Progenitor cell of endocrine pancreas (in vitro differentiated cells): ENCODE measurements around the gene USP6. TPM values are rescaled to one million over a fixed set of nuclear protein-coding genes. Genes with fewer than 3 reads are reported as not detected.
A peak's percentile ranks its signal among the peaks of the same experiment; 100 is the strongest.
"Not testable (repeated sequence)": the region's sequence is repeated elsewhere in the genome, so short reads cannot be mapped to it uniquely, and the experiment has no call there.

Experiments used
- DNase-seq: peaks from one replicate; pipeline ENCODE4 v3.0.0; 2021; ENCODE audit warnings: low spot score; ENCODE audit not compliant: unreplicated experiment
- H3K27ac Mint-ChIP-seq: 2 replicates; pipeline ENCODE4 v1.8.0; 2021; ENCODE audit warnings: mild to moderate bottlenecking, moderate library complexity, mixed read lengths
- H3K27me3 Mint-ChIP-seq: 2 replicates; pipeline ENCODE4 v1.8.0; 2021; ENCODE audit warnings: mixed read lengths
- H3K36me3 Mint-ChIP-seq: 2 replicates; pipeline ENCODE4 v1.8.0; 2022; ENCODE audit warnings: mixed read lengths; ENCODE audit not compliant: insufficient read depth
- H3K4me1 Mint-ChIP-seq: 2 replicates; pipeline ENCODE4 v1.8.0; 2021; ENCODE audit warnings: low read depth, mixed read lengths
- H3K4me3 Mint-ChIP-seq: 2 replicates; pipeline ENCODE4 v1.8.0; 2021; ENCODE audit warnings: low read depth, mild to moderate bottlenecking, moderate library complexity, mixed read lengths
- H3K9me3 Mint-ChIP-seq: 2 replicates; pipeline ENCODE4 v1.8.0; 2021; ENCODE audit warnings: low read depth, mixed read lengths
- total RNA-seq: library from RNA; stranded (reverse); gene quantifications from 2 replicates; pipeline ENCODE4 v1.2.1, GENCODE V29; 2021
- TF ChIP-seq, protein P1 (sequence below): fragments of 200-600 bp; sonication (generic); IDR thresholded peaks from one replicate; pipeline ENCODE4 v1.5.0; 2021; ENCODE audit warnings: antibody characterized with exemption, mild to moderate bottlenecking; ENCODE audit not compliant: unreplicated experiment

USP6 gene
- total RNA-seq, 1 donor from 2014 or later = 0.84 TPM

DNA sequence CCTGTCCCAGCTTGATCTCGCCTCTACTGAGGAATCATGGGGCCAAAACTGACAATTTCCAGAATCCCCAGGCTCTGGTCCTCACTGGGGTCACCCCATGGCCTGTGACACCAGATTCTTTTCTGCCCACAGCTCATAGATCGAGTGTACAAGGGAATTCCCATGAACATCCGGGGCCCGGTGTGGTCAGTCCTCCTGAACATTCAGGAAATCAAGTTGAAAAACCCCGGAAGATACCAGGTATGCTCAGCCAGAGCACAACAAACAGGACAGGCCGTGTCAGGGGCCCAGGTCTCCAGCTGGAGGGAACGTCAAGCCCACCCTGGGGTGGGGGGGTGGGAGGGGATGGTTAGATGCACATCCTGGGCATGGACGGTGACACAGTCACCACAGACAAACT is 17.5 kb downstream of the USP6 start:
- H3K9me3 Mint-ChIP-seq = no peaks in the 10 kb centered on the region
- H3K4me3 Mint-ChIP-seq = no peak overlapping the region
- no peaks in the 10 kb centered on the region for H3K36me3 Mint-ChIP-seq
- DNase-seq = no peak
- peaks cover 2% of the 10 kb centered on the region for H3K27me3 Mint-ChIP-seq
- TF ChIP-seq, protein P1, sequence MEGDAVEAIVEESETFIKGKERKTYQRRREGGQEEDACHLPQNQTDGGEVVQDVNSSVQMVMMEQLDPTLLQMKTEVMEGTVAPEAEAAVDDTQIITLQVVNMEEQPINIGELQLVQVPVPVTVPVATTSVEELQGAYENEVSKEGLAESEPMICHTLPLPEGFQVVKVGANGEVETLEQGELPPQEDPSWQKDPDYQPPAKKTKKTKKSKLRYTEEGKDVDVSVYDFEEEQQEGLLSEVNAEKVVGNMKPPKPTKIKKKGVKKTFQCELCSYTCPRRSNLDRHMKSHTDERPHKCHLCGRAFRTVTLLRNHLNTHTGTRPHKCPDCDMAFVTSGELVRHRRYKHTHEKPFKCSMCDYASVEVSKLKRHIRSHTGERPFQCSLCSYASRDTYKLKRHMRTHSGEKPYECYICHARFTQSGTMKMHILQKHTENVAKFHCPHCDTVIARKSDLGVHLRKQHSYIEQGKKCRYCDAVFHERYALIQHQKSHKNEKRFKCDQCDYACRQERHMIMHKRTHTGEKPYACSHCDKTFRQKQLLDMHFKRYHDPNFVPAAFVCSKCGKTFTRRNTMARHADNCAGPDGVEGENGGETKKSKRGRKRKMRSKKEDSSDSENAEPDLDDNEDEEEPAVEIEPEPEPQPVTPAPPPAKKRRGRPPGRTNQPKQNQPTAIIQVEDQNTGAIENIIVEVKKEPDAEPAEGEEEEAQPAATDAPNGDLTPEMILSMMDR = no peak
- H3K4me1 Mint-ChIP-seq = no peaks in the 10 kb centered on the region
- H3K27ac Mint-ChIP-seq = no peak overlapping the region

DNA sequence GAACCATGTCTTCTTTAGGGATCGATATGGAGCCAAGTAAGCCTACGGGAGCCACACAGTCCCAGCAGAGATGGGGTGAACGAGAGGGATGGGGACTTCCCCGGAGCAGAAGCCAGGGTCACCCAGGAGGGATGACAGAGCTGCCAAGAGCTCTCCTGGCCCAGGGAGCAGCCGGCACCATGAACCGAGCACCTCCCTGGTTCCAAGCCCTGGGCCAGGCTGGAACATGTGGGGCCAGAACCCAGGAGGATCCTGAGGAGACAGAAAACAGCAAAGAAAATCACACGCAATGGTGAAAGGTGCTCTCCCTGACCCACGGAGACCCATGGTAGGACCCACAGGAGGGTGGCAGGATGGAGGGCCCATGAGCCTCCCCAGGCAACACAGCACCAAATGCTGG is 18.1 kb downstream of the USP6 start:
- H3K36me3 Mint-ChIP-seq, H3K9me3 Mint-ChIP-seq, H3K27me3 Mint-ChIP-seq, DNase-seq, H3K4me3 Mint-ChIP-seq, H3K4me1 Mint-ChIP-seq, H3K27ac Mint-ChIP-seq: not testable (repeated sequence)

DNA sequence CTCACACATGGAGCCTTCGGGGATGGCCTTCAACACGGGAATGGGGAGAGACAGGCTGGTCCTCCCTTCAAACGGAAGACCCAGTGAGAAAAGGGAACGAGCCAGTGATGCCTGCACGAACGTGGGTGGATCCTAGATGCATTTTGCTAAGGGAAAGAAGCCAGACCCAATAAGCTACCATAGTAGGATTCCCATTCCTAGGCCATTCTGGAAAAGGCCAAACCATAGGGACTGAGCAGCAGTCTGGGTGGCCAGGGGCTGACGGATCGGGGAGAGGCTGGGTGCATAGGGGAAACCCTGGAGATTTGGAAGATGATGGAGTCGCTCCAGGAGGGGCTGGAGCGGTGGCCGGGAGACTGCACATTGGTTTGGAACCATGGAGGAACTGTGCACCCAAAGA is 18.7 kb downstream of the USP6 start:
- H3K27ac Mint-ChIP-seq, DNase-seq: not testable (repeated sequence)

DNA sequence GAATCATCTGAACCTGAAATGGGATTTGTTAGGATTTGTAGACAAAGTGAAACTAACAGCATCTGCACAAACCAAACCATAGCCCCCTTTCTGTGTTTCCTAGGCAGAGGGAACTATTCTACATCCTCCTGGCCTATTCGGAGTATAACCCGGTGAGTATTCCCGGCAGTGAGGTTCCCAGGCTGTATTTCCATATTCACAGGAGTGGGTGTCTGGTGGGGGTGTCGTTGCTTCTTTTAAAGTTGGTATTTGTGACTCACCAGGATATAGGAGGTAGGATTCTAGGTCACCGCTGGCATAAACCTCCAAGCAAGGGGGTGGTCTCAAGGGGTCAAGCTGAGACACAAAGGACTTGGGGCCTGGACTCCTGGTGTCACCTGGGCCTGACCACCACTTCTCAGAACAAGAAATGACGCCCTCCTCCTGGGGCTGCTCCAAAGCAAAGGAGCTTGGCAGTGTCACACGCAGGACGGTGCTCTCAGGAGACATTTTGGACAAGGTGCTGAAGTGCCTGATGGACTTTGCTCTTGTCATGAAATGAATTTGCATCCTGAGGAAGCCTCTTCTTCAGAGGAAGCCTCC is 19.4 kb downstream of the USP6 start:
- H3K27me3 Mint-ChIP-seq, H3K4me3 Mint-ChIP-seq, H3K27ac Mint-ChIP-seq, H3K36me3 Mint-ChIP-seq, DNase-seq, H3K9me3 Mint-ChIP-seq, H3K4me1 Mint-ChIP-seq: not testable (repeated sequence)

More for the DNA sequence above, 18.7 kb downstream of the USP6 start:
- not testable (repeated sequence) for H3K4me1 Mint-ChIP-seq, H3K9me3 Mint-ChIP-seq, H3K27me3 Mint-ChIP-seq, H3K4me3 Mint-ChIP-seq, H3K36me3 Mint-ChIP-seq

DNA sequence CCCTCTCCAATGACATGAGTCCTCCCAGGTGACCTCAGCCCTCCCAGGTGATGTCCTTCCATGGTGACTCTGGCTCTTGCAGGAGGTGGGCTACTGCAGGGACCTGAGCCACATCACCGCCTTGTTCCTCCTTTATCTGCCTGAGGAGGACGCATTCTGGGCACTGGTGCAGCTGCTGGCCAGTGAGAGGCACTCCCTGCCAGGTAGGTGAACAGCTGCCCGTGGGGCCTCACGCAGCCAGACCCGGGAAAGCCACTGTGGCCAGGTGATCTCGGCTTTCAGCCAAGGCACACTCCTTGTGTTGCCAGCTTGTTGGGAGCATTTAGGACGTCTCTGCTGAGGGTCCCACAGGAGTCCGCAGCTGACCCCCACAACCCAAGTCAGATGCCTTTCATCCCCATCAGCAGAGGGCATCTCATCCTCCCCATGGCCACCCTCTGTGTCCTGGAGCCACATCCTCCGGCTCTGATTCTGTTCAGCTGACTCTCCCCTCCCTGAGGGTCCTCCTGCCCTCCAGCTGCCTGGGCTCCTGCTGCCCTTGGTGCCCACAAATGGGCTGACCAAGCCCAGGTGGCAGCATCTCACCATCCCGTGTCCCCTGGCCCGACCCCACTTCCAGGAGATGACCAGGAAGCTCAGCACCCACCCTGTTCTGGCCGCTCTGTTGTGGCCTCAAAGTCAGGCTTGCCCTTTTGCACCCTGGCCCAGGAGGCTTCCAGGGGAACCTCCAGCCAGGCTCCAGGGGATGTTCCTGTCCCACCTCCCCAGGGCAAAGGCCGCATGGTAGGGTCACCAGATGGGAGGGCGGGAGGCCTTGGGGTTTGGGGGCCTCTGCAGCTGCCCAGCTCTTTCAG is 20.1 kb downstream of the USP6 start:
- DNase-seq = no peak
- Mint-ChIP-seq H3K36me3 (no peaks in the 10 kb centered on the region), H3K27me3 (peaks cover 2% of the 10 kb centered on the region), H3K4me1 (no peaks in the 10 kb centered on the region), H3K4me3 (no peak overlapping the region), H3K27ac (no peak overlapping the region), H3K9me3 (no peaks in the 10 kb centered on the region)
- TF ChIP-seq, protein P1 = no peak

DNA sequence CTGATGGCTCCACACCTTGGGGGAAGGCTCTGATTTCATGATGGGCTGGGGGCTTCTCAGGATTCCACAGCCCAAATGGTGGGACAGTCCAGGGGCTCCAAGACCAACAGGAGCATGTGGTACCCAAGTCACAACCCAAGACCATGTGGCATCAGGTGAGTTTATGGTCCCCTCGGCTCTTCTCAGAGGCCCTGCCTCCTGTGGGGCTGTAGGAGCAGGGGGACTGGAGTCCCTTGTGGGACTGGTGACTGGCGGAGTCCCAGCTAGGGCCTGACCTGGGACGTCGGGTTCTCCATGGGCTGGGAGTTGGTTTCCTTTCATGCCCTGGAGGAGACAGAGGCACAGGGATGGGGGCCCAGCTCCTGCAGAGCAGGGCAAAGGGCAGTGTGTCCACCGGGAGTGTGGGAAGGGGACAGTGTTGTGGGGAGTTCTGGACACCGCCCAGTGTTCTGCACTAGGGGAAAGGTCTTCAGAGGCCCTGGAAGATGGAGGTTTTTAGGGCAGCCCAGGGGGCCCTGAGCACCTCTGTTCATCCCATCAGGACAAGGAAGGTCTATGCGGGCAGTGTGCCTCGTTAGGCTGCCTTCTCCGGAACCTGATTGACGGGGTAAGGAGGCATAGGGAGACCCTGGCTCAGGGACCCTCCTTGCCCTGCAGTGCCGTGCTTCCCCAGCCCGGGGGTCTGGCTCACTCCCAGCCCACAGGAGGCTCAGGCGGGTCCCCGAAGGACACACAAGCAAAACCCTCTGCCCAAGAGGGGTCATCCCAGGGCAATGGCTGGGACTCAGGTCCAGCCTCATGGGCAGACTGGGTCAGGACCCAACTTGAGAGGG is 21.0 kb downstream of the USP6 start:
- H3K9me3 Mint-ChIP-seq, H3K36me3 Mint-ChIP-seq, H3K4me1 Mint-ChIP-seq: not testable (repeated sequence)

DNA sequence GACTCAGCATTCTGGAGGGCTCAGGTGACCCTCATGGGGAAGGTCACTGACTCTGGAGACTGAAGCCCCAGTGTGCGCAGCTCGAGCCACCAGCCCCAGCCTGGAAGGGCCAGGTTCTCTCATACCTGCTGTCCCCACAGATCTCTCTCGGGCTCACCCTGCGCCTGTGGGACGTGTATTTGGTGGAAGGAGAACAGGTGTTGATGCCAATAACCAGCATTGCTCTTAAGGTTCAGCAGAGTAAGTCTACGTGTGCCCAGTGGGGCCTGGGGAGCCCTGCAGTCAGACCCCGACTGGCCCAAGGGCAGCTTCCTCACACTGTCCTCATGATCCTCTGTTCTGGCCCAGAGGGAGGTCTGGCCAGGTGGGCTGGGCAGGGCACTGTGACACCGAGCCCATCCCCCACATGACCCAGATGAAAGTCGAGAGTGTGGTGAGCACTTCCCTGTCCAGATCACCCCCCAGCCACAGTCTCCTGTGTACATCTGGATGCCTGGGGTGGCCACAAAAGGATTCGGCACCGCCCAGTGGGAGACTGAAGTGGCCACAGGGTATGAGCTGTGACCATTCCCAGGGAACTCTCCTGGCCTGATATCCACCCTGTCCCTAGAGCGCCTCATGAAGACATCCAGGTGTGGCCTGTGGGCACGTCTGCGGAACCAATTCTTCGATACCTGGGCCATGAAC is 21.8 kb downstream of the USP6 start:
- not testable (repeated sequence) for H3K4me3 Mint-ChIP-seq, H3K27ac Mint-ChIP-seq, DNase-seq, H3K9me3 Mint-ChIP-seq, H3K4me1 Mint-ChIP-seq, H3K36me3 Mint-ChIP-seq, H3K27me3 Mint-ChIP-seq

More for the DNA sequence above, 21.0 kb downstream of the USP6 start:
- not testable (repeated sequence) for H3K27me3 Mint-ChIP-seq, DNase-seq, H3K4me3 Mint-ChIP-seq, H3K27ac Mint-ChIP-seq

DNA sequence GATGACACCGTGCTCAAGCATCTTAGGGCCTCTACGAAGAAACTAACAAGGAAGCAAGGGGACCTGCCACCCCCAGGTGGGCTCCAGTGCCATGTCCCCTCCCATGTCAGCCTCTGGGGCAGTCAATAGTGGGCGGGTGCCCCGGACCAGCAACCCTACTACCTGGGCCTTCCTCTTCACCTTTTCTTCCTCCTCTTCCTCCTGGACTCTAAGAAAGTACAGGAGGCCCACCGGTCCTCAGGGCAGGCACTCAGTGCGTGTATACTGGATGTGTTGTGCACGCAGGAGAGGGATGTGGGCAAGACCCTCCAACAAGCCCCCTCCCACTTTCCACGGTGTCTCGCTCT is 22.3 kb downstream of the USP6 start:
- H3K4me3 Mint-ChIP-seq, H3K27me3 Mint-ChIP-seq, H3K4me1 Mint-ChIP-seq, H3K9me3 Mint-ChIP-seq, DNase-seq, H3K36me3 Mint-ChIP-seq: not testable (repeated sequence)
- H3K27ac Mint-ChIP-seq = peak overlapping the region; percentile 84
